GM11168 (cell line): Measurements from ENCODE around the gene ZNF253.
"Not testable (repeated sequence)": the region's sequence is repeated elsewhere in the genome, so short reads cannot be mapped to it uniquely, and the experiment has no call there.

Experiments used
- in situ Hi-C: fragments of 300-500 bp; cut with MboI; formaldehyde crosslinking; loops from one replicate; pipeline ENCODE4 v1.12.0; 2022; ENCODE audit warnings: low sequenced_read_pairs; ENCODE audit not compliant: unreplicated experiment

The ZNF253 gene

GRCh38 chr19:19892055-19892941 is 26.6 kb downstream of the ZNF253 start:
- in situ Hi-C loops, result not testable (repeated sequence)

GRCh38 chr19:19900139-19900728 is 34.6 kb downstream of the ZNF253 start:
- in situ Hi-C loops, result no loop called here

DNA sequence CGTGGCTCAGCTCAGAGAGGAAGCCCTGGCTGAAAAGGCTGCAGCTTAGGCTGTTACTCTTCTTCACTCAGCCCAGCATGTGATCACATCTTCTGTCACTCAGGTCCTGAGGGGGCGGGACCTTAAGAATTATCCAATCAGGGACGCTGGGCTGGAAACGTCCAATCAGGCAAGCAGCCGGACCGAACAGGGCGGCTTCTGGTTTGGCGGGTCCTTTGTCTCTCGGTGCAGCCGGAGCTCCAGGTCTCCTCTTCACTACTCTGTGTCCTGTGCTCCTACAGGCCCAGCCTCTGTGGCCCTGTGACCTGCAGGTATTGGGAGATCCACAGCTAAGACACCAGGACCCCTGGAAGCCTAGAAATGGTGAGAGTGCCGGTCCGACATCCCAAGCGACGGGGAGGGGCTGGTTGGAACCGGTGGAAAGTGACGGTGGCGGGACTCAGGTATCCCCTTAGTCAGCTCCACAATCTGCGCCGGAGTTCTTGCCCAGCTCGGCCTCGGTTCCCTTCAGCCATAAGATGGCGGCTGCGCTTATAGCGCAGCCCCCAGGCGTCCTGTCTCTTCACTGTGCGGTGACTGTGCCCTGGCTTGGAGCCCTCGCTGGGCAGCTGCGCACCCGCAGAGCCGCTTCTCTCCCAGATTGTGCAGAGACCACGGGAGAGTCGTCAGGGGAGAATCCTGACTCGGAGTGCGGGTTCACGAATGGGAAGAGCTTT is 35.2 kb downstream of the ZNF253 start, which contains the start of gene ZNF93:
TSS of gene ZNF93 (plus strand) at position 218 of the 716 bp plus-strand sequence. CDS start at position 361, 143 bp downstream.
- in situ Hi-C loops, result no loop called here

- in situ Hi-C loops, result not testable (repeated sequence)
Measured at GRCh38 chr19:19907551-19907950, 41.9 kb downstream of the ZNF253 start.

GRCh38 chr19:19909654-19910053 is 44.0 kb downstream of the ZNF253 start:
- in situ Hi-C loops, result no loop called here

GRCh38 chr19:19911150-19911549 is 45.5 kb downstream of the ZNF253 start:
- in situ Hi-C loops, result no loop called here

DNA sequence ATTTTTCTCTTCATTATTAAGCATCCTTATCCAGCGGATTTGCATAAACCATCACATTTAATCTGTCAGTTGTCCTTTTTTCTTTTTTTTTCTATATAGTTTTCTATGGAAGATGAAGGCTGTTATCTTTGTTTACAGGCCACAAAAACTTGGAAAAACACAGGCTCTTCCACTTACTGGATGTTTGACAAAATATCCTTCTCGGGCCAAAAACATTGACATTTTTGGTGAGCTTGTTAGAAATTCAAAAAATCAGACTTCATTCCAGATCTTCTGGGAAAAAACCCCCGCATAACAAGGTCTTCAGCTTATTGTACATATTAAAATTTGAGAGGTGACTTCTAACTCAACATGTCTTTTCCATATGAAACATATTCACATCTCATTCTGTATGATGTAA is 48.9 kb downstream of the ZNF253 start:
- in situ Hi-C loops, result no loop called here

- in situ Hi-C loops, result not testable (repeated sequence)
Measured at GRCh38 chr19:19930417-19930816, 64.7 kb downstream of the ZNF253 start.

DNA sequence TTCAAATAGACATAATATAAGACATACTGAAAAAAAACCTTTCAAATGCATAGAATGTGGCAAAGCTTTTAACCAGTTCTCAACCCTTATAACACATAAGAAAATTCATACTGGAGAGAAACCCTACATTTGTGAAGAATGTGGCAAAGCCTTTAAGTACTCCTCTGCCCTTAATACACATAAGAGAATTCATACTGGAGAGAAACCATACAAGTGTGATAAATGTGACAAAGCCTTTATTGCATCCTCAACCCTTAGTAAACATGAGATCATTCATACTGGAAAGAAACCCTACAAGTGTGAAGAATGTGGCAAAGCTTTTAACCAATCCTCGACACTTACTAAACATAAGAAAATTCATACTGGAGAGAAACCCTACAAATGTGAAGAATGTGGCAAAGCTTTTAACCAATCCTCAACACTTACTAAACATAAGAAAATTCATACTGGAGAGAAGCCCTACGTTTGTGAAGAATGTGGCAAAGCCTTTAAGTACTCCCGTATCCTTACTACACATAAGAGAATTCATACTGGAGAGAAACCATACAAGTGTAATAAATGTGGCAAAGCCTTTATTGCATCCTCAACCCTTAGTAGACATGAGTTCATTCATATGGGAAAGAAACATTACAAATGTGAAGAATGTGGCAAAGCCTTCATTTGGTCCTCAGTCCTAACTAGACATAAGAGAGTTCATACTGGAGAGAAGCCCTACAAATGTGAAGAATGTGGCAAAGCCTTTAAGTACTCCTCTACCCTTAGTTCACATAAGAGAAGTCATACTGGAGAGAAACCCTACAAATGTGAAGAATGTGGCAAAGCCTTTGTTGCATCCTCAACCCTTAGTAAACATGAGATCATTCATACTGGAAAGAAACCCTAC is 68.0 kb downstream of the ZNF253 start:
- in situ Hi-C loops, result not testable (repeated sequence)

- in situ Hi-C loops, result no loop called here
Measured at GRCh38 chr19:19937403-19937802, 71.7 kb downstream of the ZNF253 start.

GRCh38 chr19:19938449-19938848 is 72.8 kb downstream of the ZNF253 start:
- in situ Hi-C loops, result no loop called here

DNA sequence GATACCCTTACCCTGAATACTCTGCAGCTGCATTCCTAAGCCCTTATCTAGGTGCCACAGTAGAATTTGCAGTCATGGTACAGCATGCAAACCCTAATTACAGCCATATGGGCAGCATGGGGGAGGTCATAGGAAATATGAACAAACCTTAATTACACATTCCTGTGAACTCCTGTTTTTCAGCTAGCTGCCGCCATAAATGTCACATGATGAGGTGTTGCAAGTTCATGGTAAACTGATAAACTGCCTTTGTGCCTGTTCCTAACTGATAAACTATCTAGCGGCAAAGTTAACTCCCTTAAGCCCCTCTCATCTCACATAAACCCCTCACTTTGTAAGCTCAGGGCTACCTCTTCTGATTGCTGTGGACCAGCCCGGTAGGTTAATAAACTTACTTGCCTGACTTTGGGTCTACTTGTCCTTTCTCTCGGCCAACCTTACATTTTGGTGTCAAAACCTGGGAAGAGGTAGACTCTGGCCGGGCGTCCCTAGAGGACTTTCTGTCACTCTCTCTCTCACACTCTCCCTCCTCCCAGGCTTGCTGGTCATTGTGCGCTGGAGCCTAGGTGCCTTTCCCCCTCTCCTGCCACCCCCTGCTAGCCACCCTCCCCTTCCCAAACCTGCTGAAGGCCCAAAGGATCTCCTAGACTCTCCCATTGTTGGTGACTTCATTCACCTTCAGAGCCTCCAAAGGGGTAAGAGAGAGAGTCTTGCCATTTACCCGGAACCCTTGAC is 78.3 kb downstream of the ZNF253 start:
- in situ Hi-C loops, result no loop called here
